Measurements from ENCODE around the gene MED13L.

The MED13L gene

GRCh38 chr12:116246490-116247179 is 30.9 kb downstream of the MED13L start:
- Histone ChIP-seq H3K27ac (no peak overlapping the region), H3K27me3 (no peaks in the 10 kb centered on the region), H3K36me3 (no peaks in the 10 kb centered on the region), H3K4me3 (no peak overlapping the region), H3K9me3 (no peaks in the 10 kb centered on the region), H3K4me1 (peaks cover 0 to 67% (median 30%) of the 10 kb centered on the region in 4 donors)
- TF ChIP-seq, protein P1, sequence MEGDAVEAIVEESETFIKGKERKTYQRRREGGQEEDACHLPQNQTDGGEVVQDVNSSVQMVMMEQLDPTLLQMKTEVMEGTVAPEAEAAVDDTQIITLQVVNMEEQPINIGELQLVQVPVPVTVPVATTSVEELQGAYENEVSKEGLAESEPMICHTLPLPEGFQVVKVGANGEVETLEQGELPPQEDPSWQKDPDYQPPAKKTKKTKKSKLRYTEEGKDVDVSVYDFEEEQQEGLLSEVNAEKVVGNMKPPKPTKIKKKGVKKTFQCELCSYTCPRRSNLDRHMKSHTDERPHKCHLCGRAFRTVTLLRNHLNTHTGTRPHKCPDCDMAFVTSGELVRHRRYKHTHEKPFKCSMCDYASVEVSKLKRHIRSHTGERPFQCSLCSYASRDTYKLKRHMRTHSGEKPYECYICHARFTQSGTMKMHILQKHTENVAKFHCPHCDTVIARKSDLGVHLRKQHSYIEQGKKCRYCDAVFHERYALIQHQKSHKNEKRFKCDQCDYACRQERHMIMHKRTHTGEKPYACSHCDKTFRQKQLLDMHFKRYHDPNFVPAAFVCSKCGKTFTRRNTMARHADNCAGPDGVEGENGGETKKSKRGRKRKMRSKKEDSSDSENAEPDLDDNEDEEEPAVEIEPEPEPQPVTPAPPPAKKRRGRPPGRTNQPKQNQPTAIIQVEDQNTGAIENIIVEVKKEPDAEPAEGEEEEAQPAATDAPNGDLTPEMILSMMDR (IDR thresholded peaks at IDR 0.05): no peak
- no peak for DNase-seq
- intact Hi-C loops (cut with DNase I; ENCODE audit: low total_unique reads): no loop called here

- H3K27me3 ChIP-seq: no peaks in the 10 kb centered on the region
Measured at GRCh38 chr12:116245189-116245588, 32.3 kb downstream of the MED13L start.

DNA sequence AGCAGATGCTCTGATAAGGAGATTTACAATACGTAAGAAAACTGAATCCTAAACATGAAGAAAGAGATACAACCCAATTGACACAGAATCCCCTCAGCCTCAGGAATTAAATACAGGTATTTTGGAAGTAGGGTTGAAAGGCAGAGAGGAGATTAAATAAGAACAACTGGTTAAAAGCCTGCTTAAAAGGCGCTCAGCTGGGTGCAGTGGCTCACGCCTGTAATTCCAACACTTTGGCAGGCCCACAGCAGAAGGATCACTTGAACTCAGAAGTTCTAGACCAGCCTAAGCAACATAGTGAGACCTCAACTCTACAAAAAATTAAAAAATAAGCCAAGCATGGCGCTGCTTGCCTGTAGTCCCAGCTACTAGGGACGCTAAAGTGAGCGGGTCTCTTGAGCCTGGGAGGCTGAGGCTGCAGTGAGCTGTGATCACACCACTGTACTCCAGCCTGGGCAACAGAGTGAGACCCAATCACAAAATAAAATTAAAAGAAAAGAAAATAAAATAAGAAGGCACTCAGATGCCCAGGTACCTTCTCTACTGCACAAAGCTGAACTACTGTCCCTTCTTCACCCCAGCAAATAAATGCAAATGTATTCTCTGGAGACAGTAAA is 32.9 kb downstream of the MED13L start:
- H3K27ac ChIP-seq: no peak overlapping the region
- peaks cover 0 to 87% (median 36%) of the 10 kb centered on the region in 4 donors for H3K4me1 ChIP-seq
- no peaks in the 10 kb centered on the region for H3K9me3 ChIP-seq
- intact Hi-C loops (cut with DNase I; ENCODE audit: low total_unique reads): no loop called here
- no peak overlapping the region for H3K4me3 ChIP-seq
- TF ChIP-seq, protein P1 (IDR thresholded peaks at IDR 0.05): no peak
- no peak for DNase-seq
- no peaks in the 10 kb centered on the region for H3K36me3 ChIP-seq
- no peaks in the 10 kb centered on the region for H3K27me3 ChIP-seq

More at GRCh38 chr12:116245189-116245588, 32.3 kb downstream of the MED13L start:
- H3K9me3 ChIP-seq: no peaks in the 10 kb centered on the region
- peaks cover 0 to 82% (median 36%) of the 10 kb centered on the region in 4 donors for H3K4me1 ChIP-seq
- TF ChIP-seq, protein P1 (IDR thresholded peaks at IDR 0.05): no peak
- H3K27ac ChIP-seq: no peak overlapping the region
- DNase-seq: no peak
- H3K4me3 ChIP-seq: no peak overlapping the region
- intact Hi-C loops (cut with DNase I; ENCODE audit: low total_unique reads): no loop called here
- no peaks in the 10 kb centered on the region for H3K36me3 ChIP-seq

- Histone ChIP-seq H3K36me3 (no peaks in the 10 kb centered on the region), H3K4me1 (peaks cover 0 to 86% (median 36%) of the 10 kb centered on the region in 4 donors), H3K27ac (no peak overlapping the region), H3K27me3 (no peaks in the 10 kb centered on the region), H3K4me3 (no peak overlapping the region), H3K9me3 (no peaks in the 10 kb centered on the region)
- no peak for DNase-seq
- intact Hi-C loops (cut with DNase I; ENCODE audit: low total_unique reads): no loop called here
- TF ChIP-seq, protein P1 (IDR thresholded peaks at IDR 0.05): no peak
Measured at GRCh38 chr12:116244001-116244400, 33.5 kb downstream of the MED13L start.

DNA sequence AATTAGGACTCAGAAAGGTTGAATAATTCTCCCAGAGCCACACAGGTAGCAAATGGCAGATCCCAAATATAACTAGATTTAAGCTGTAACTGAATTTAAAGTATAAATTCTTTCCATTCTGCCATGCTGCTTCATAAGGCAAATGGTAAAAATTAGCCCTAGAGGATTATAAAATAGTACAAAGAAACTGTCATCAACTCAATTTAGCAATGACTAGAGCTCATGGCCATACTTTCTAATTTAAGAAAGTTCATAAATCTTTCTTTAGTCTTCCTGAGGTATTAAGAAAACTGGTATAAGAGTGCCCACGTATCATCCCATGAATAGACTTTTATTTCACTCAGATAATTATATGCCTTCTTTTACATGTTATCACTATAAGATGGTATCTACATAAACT is 34.8 kb downstream of the MED13L start:
- Histone ChIP-seq H3K4me3 (no peak overlapping the region), H3K27ac (no peak overlapping the region), H3K4me1 (peaks cover 0 to 76% (median 30%) of the 10 kb centered on the region in 4 donors), H3K27me3 (no peaks in the 10 kb centered on the region), H3K36me3 (no peaks in the 10 kb centered on the region), H3K9me3 (no peaks in the 10 kb centered on the region)
- TF ChIP-seq, protein P1 (IDR thresholded peaks at IDR 0.05): no peak
- DNase-seq: no peak
- intact Hi-C loops (cut with DNase I; ENCODE audit: low total_unique reads): no loop called here

Data from tibial artery (tissue), 4 donors.